ENCODE data around the gene TESMIN.
A peak's percentile ranks its signal among the peaks of the same experiment; 100 is the strongest.

TESMIN gene

GRCh38 chr11:68658661-68659060 lies 92.7 kb downstream of the TESMIN start:
- H3K9me3 ChIP-seq: peaks cover 0 to 5% (median 0%) of the 10 kb centered on the region in 3 donors
- H3K4me1 ChIP-seq: peaks cover 0 to 5% (median 0%) of the 10 kb centered on the region in 4 donors
- no peak overlapping the region for H3K27ac ChIP-seq
- peaks cover 0 to 37% of the 10 kb centered on the region in 2 donors for H3K27me3 ChIP-seq
- H3K36me3 ChIP-seq: no peaks in the 10 kb centered on the region
- no peak overlapping the region for H3K4me3 ChIP-seq
- no peak for TF ChIP-seq CTCF (IDR thresholded peaks at IDR 0.05)
- DNase-seq: peak in 1 of 2 donors; percentile 51
- intact Hi-C loops (cut with DNase I; ENCODE audit: low total_unique reads): no loop called here

- peaks cover 0 to 5% (median 0%) of the 10 kb centered on the region in 3 donors for H3K9me3 ChIP-seq
- no peak overlapping the region for H3K27ac ChIP-seq
- H3K36me3 ChIP-seq: no peaks in the 10 kb centered on the region
- no peak for DNase-seq
- peaks cover 0 to 37% of the 10 kb centered on the region in 2 donors for H3K27me3 ChIP-seq
- intact Hi-C loops (cut with DNase I; ENCODE audit: low total_unique reads): no loop called here
- peaks cover 0 to 5% (median 0%) of the 10 kb centered on the region in 4 donors for H3K4me1 ChIP-seq
- H3K4me3 ChIP-seq: no peak overlapping the region
- no peak for TF ChIP-seq CTCF (IDR thresholded peaks at IDR 0.05)
Observed at GRCh38 chr11:68658097-68658496, 93.2 kb downstream of the TESMIN start.
